Uterus (tissue), 4 donors: ENCODE results near the gene KIAA1217. TPM values are rescaled to one million over a fixed set of nuclear protein-coding genes. Genes with fewer than 3 reads are reported as not detected.
"Not testable (repeated sequence)": the region's sequence is repeated elsewhere in the genome, so short reads cannot be mapped to it uniquely, and the experiment has no call there.

ENCODE experiments used
- DNase-seq, 2 donors: peaks; one replicate each; pipeline ENCODE4 v3.0.0-alpha.2; 2019 to 2020
- H3K27ac ChIP-seq, 2 donors: fragments of 200-600 bp; sonication (generic); 1 replicate in 1 of 2; 2 replicates in 1 of 2; pipeline ENCODE4 v1.5.1; 2016 to 2018
- H3K27me3 ChIP-seq, 2 donors: fragments of 200-600 bp; sonication (generic); one replicate each; pipeline ENCODE4 v1.5.1; 2018 to 2019; ENCODE audit warnings: control low read depth in 1 of 2
- H3K36me3 ChIP-seq, 2 donors: fragments of 200-600 bp; sonication (generic); one replicate each; pipeline ENCODE4 v1.5.1; 2019; ENCODE audit warnings: control low read depth in 1 of 2
- H3K4me1 ChIP-seq, 2 donors: fragments of 200-600 bp; sonication (generic); one replicate each; pipeline ENCODE4 v1.5.1; 2018 to 2019; ENCODE audit warnings: control low read depth in 1 of 2
- H3K4me3 ChIP-seq, 2 donors: fragments of 200-600 bp; sonication (generic); 1 replicate in 1 of 2; 2 replicates in 1 of 2; pipeline ENCODE4 v1.5.1; 2018 to 2019; ENCODE audit warnings: mild to moderate bottlenecking in 1 of 2
- H3K9me3 ChIP-seq, 2 donors: fragments of 200-600 bp; sonication (generic); one replicate each; pipeline ENCODE4 v1.5.1; 2019; ENCODE audit warnings: control low read depth in 1 of 2
- CTCF ChIP-seq, 4 experiments: fragments of 200-600 bp in 2 of 4; fragments of 450-650 bp in 2 of 4; sonication (generic) in 2 of 4; IDR thresholded peaks; one replicate each; pipeline ENCODE4 v1.5.1; 2016 to 2019; ENCODE audit warnings: antibody characterized with exemption in 4 of 4, mild to moderate bottlenecking in 2 of 4, moderate library complexity in 1 of 4
- POLR2A ChIP-seq, 2 donors: fragments of 450-650 bp; IDR thresholded peaks; one replicate each; pipeline ENCODE4 v1.6.1; 2016; ENCODE audit warnings: antibody characterized with exemption in 2 of 2, mild to moderate bottlenecking in 1 of 2, moderate library complexity in 1 of 2
- intact Hi-C: fragments of 100-400 bp; cut with DNase I; formaldehyde crosslinking; loops from one replicate; pipeline ENCODE4 v1.15.1; 2023; ENCODE audit warnings: low total_unique reads
- total RNA-seq, 4 donors: library from RNA; depleted of rRNA in 3 of 4; stranded (reverse); fragments of >200 nt in 3 of 4; gene quantifications; one replicate each; pipeline versions ENCODE4 v1.1.0 to v1.2.4, GENCODE V29; 2014 to 2023
- donor health status: DM: yes; HTN: yes; CAD: no.

The KIAA1217 gene
- total RNA-seq, 4 donors from 2014 or later: 3.5 to 38.2 (median 11.6) TPM

GRCh38 chr10:24333736-24334135 lies 124.8 kb downstream of the KIAA1217 start:
- H3K9me3 ChIP-seq: no peaks in the 10 kb centered on the region

GRCh38 chr10:24334279-24334939 lies 125.5 kb downstream of the KIAA1217 start:
- H3K9me3 ChIP-seq: no peaks in the 10 kb centered on the region
- TF ChIP-seq CTCF (IDR thresholded peaks at IDR 0.05) (no peak), POLR2A (IDR thresholded peaks at IDR 0.05) (no peak)
- no peak overlapping the region for H3K27ac ChIP-seq
- no peak overlapping the region for H3K4me3 ChIP-seq
- H3K4me1 ChIP-seq: no peaks in the 10 kb centered on the region
- H3K27me3 ChIP-seq: no peaks in the 10 kb centered on the region
- no peak for DNase-seq
- intact Hi-C loops: no loop called here
- H3K36me3 ChIP-seq: no peaks in the 10 kb centered on the region

More at GRCh38 chr10:24333736-24334135, 124.8 kb downstream of the KIAA1217 start:
- no peak for TF ChIP-seq POLR2A (IDR thresholded peaks at IDR 0.05)
- TF ChIP-seq CTCF (IDR thresholded peaks at IDR 0.05): no peak
- H3K36me3 ChIP-seq: no peaks in the 10 kb centered on the region
- no peak for DNase-seq
- no peaks in the 10 kb centered on the region for H3K4me1 ChIP-seq
- no peaks in the 10 kb centered on the region for H3K27me3 ChIP-seq
- intact Hi-C loops: no loop called here
- H3K4me3 ChIP-seq: no peak overlapping the region
- H3K27ac ChIP-seq: no peak overlapping the region

- H3K27ac ChIP-seq, H3K36me3 ChIP-seq, H3K27me3 ChIP-seq, H3K9me3 ChIP-seq, H3K4me1 ChIP-seq, DNase-seq, H3K4me3 ChIP-seq, intact Hi-C loops: not testable (repeated sequence)
These were observed 128.8 kb downstream of the KIAA1217 start for GRCh38 chr10:24337723-24338122.

GRCh38 chr10:24339387-24339786 lies 130.4 kb downstream of the KIAA1217 start:
- DNase-seq: no peak
- intact Hi-C loops: no loop called here
- H3K27ac ChIP-seq: no peak overlapping the region
- H3K9me3 ChIP-seq: no peaks in the 10 kb centered on the region
- H3K27me3 ChIP-seq: no peaks in the 10 kb centered on the region
- H3K36me3 ChIP-seq: no peaks in the 10 kb centered on the region
- TF ChIP-seq CTCF (IDR thresholded peaks at IDR 0.05) (no peak), POLR2A (IDR thresholded peaks at IDR 0.05) (no peak)
- no peaks in the 10 kb centered on the region for H3K4me1 ChIP-seq
- H3K4me3 ChIP-seq: no peak overlapping the region

- Histone ChIP-seq H3K27ac (no peak overlapping the region), H3K36me3 (no peaks in the 10 kb centered on the region), H3K4me1 (no peaks in the 10 kb centered on the region), H3K9me3 (no peaks in the 10 kb centered on the region), H3K4me3 (no peak overlapping the region), H3K27me3 (no peaks in the 10 kb centered on the region)
- DNase-seq: no peak
- intact Hi-C loops: no loop called here
- no peak for TF ChIP-seq CTCF (IDR thresholded peaks at IDR 0.05)
- TF ChIP-seq POLR2A (IDR thresholded peaks at IDR 0.05): no peak
These were observed 131.5 kb downstream of the KIAA1217 start for GRCh38 chr10:24340446-24340845.

- H3K36me3 ChIP-seq: no peaks in the 10 kb centered on the region
- no peak for DNase-seq
- no peaks in the 10 kb centered on the region for H3K27me3 ChIP-seq
- no peak for TF ChIP-seq CTCF (IDR thresholded peaks at IDR 0.05)
- TF ChIP-seq POLR2A (IDR thresholded peaks at IDR 0.05): no peak
- no peak overlapping the region for H3K27ac ChIP-seq
- no peak overlapping the region for H3K4me3 ChIP-seq
- no peaks in the 10 kb centered on the region for H3K4me1 ChIP-seq
- no peaks in the 10 kb centered on the region for H3K9me3 ChIP-seq
- intact Hi-C loops: no loop called here
These were observed 131.9 kb downstream of the KIAA1217 start for GRCh38 chr10:24340883-24341282.
